IMR-90 (cell line): ENCODE results near the gene ITPK1.

ENCODE experiments used
- POLR2A ChIP-seq: IDR thresholded peaks from 2 replicates; pipeline ENCODE4 v1.6.1; 2012; ENCODE audit warnings: mild to moderate bottlenecking, low read depth, low read length
- RCOR1 ChIP-seq: IDR thresholded peaks from 2 replicates; pipeline ENCODE4 v1.6.1; 2012; ENCODE audit warnings: mild to moderate bottlenecking, low read length, improper control_type of control experiment; ENCODE audit not compliant: insufficient replicate concordance
- SMC3 ChIP-seq: fragments of 150-350 bp; IDR thresholded peaks from 2 replicates; pipeline ENCODE4 v1.6.1; 2016; ENCODE audit warnings: low read depth, mild to moderate bottlenecking, antibody characterized with exemption, low read length, moderate library complexity
- TF ChIP-seq, protein P1 (sequence below): conservative IDR thresholded peaks from 2 replicates; pipeline ENCODE4 v1.5.1; 2012; ENCODE audit warnings: mild to moderate bottlenecking, low read depth, low read length, improper control_type of control experiment

- no peak for TF ChIP-seq SMC3
- TF ChIP-seq, protein P1, sequence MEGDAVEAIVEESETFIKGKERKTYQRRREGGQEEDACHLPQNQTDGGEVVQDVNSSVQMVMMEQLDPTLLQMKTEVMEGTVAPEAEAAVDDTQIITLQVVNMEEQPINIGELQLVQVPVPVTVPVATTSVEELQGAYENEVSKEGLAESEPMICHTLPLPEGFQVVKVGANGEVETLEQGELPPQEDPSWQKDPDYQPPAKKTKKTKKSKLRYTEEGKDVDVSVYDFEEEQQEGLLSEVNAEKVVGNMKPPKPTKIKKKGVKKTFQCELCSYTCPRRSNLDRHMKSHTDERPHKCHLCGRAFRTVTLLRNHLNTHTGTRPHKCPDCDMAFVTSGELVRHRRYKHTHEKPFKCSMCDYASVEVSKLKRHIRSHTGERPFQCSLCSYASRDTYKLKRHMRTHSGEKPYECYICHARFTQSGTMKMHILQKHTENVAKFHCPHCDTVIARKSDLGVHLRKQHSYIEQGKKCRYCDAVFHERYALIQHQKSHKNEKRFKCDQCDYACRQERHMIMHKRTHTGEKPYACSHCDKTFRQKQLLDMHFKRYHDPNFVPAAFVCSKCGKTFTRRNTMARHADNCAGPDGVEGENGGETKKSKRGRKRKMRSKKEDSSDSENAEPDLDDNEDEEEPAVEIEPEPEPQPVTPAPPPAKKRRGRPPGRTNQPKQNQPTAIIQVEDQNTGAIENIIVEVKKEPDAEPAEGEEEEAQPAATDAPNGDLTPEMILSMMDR: no peak
- no peak for TF ChIP-seq POLR2A
- no peak for TF ChIP-seq RCOR1
Observed at GRCh38 chr14:92969871-92970270, 145.9 kb downstream of the ITPK1 start.
